GM18526 (cell line): ENCODE results near the gene RAB18.

Source experiments
- POLR2A ChIP-seq: IDR thresholded peaks from 3 replicates; pipeline ENCODE4 v1.6.1; 2011; ENCODE audit not compliant: insufficient read length; ENCODE audit errors: extremely low read depth

RAB18 gene

DNA sequence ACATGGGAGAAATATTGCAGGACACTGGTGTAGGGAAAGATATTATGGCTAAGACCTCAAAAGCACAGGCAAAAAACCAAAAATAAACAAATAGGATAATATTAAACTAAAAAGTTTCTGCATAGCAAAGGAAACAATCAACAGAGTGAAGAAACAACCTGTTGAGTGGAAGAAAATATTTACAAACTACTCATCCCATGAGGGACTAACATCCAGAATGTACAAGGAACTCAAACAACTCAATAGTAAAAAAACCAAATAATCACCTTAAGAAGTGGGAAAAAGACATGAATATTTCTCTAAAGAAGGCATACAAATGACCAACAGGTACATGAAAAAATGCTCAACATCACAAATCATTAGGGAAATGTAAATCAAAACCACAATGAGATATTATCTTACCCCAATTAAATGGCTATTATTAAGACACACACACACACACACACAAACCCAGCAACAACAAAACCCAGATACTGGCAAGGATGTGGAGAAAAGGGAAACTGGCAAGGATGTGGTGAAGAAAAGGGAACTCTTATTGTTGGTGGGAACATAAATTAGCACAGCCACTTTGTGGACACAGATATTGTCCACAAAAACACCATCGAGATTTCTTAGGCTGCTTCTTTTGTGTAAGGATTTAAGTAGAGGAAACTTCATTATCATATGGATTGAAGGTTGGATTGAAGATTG lies 9.8 kb upstream of the RAB18 start:
- TF ChIP-seq POLR2A = no peak

- no peak for TF ChIP-seq POLR2A
These were observed 8.0 kb upstream of the RAB18 start for GRCh38 chr10:27496137-27496536.

DNA sequence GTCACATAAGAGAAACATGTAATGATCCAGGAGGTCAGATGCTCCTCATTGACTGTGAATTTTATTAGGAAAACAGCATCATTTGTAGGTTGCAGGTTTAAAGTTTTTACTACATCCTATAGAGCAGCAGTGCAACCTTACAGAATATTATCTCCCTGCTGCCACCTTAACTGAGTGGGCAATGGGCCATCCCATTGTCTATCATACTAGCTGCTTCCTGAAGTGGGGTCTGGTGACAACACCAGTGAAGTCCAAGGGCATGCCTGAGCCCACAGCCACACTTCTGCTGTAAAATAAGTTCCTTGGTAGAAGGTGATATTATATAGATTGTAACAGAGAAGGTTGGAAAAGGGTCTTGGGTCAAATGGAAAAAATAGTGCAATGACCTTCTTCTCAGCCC lies 4.0 kb upstream of the RAB18 start:
- no peak for TF ChIP-seq POLR2A

GRCh38 chr10:27500886-27501285 lies 3.2 kb upstream of the RAB18 start:
- TF ChIP-seq POLR2A = no peak

DNA sequence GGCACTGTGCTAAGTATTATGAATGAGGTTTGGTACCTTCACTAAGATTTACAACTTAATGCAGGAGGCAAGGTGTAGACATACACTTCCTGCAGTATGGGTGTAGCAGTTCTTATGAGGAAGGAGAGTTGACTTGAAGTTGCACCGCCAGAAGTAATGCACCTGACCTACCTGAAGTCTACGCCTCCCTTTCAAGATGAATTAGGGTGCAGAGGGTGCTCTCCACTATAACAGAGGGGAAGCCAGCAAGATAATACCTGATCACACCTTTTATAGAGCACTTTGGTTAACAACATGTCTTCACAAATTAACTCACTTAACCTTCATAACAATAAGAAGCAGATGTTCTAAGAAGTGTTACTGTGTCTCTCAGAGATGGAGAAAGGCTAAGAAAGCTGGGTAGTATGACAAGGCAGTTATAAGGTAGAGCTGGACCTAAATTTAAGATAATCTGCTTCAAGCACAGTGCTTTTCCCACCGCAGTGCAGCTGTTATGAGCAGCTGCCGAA lies 552 bp upstream of the RAB18 start:
- no peak for TF ChIP-seq POLR2A

DNA sequence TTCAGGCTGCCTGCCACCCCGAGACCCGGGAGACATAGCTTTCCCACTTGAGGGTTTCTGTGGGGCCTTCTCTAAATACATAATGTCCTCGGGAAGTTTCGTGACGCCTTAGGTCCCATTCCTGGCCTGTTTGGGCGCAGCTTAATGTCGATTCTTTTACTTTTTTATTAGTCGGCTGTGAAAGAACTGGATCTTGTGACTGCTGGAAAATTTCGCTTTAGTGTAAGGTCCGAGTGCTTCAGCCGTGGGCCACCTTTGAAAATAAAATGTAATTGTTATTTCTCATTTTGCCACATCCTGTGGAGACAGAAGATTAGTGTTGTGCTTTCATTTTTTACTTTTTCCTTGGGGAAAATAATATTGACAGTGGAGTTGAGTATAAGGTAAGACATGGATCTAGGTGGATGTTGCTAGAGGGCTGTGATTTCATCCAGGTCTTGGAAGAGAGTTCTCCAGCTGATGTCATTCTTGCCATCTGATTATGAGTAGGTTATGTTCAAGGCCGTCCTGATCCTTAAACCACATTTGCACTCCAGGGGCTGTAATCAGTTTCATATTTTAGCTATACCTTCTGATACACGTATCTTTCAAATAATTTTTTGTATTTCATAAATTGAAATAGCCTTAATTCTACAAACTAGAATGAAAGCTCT lies 830 bp downstream of the RAB18 start:
- TF ChIP-seq POLR2A = no peak

DNA sequence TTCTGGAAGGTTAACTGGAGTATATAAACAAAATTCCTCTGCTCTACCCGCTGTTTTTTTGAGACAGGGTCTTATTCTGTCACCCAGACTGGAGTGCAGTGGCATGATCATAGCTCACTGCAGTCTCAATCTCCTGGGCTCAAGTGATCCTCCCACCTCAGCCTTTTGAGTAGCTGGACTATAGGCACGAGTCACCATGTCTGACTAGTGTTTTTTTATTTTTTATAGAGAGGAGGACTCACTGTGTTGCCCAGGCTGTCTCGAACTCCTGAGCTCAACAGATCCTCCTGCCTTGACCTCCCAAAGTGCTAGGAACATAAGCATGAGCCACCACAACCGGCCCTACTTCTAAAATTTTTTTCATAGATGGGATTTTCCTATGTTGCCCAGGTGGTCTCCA lies 2.2 kb downstream of the RAB18 start:
- TF ChIP-seq POLR2A = no peak

- no peak for TF ChIP-seq POLR2A
These were observed 8.4 kb downstream of the RAB18 start for GRCh38 chr10:27512548-27512947.

GRCh38 chr10:27513451-27514191 lies 9.5 kb downstream of the RAB18 start:
- no peak for TF ChIP-seq POLR2A

- TF ChIP-seq POLR2A = no peak
These were observed 10.1 kb downstream of the RAB18 start for GRCh38 chr10:27514243-27514642.

GRCh38 chr10:27518261-27518660 lies 14.2 kb downstream of the RAB18 start:
- TF ChIP-seq POLR2A = no peak

DNA sequence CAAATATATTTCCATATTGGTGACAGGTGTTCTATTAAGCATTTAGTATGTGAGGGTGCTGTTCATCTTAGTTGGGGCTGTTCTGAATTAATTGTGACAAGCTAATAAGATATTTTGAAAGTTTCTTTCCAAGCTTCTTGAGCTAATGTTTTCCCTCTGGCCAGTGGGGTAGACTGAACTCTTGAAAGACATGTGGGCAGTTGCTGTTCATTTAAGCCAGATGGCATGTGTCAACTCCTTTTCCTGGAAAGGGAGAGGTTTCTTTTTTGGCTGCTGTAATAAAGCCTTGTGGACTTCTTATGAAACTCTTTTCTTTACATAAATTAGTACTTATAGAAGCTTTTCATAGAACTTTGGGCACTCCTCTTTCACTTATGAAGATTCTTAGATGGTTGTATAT lies 21.7 kb downstream of the RAB18 start:
- TF ChIP-seq POLR2A = no peak

DNA sequence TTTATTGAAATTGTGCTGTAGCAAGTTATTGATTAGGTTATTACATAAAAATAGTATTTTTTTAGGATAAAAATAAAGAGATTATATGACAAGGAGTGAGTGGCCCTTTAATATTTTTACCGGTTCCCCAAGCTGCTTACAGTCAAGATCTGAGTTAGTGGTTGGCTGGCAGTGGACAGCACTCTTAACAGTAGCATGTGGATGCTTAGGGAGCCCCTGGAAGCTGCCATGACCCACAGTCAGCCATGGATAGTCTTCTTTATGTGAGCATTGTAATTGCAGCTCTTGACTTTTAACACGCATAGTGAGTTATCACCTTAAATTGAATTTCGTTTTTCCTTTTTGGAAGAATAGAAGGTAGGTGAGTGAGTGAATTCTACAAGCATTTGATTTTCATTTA lies 22.1 kb downstream of the RAB18 start:
- no peak for TF ChIP-seq POLR2A

- TF ChIP-seq POLR2A = no peak
These were observed 23.7 kb downstream of the RAB18 start for GRCh38 chr10:27527666-27528295.

- TF ChIP-seq POLR2A = no peak
These were observed 25.1 kb downstream of the RAB18 start for GRCh38 chr10:27529010-27529783.
